DOHH2 (cell line): Measurements from ENCODE around the gene KIF26B.

Source experiments
- H3F3A ChIP-seq: fragments of 200-600 bp; sonication (generic), shearing (Covaris generic); 2 replicates; pipeline ENCODE4 v1.6.0; 2016; ENCODE audit warnings: antibody characterized with exemption, mild to moderate bottlenecking; ENCODE audit not compliant: control insufficient read depth, insufficient read depth
- H3K27ac ChIP-seq: fragments of 200-600 bp; sonication (generic); 2 replicates; pipeline ENCODE4 v1.5.1; 2014; ENCODE audit warnings: low read depth, mild to moderate bottlenecking, low read length, moderate library complexity
- H3K27me3 ChIP-seq: fragments of 200-600 bp; sonication (generic); 2 replicates; pipeline ENCODE4 v1.6.1; 2014; ENCODE audit warnings: mild to moderate bottlenecking, low read length, mixed read lengths; ENCODE audit not compliant: control insufficient read depth
- H3K36me3 ChIP-seq: fragments of 200-600 bp; sonication (generic); 2 replicates; pipeline ENCODE4 v1.6.1; 2014; ENCODE audit warnings: mild to moderate bottlenecking, low read length, moderate library complexity, mixed read lengths; ENCODE audit not compliant: control insufficient read depth
- H3K4me1 ChIP-seq: fragments of 200-600 bp; sonication (generic); 2 replicates; pipeline ENCODE4 v1.6.1; 2014; ENCODE audit warnings: mild to moderate bottlenecking, low read length, mixed read lengths; ENCODE audit not compliant: control insufficient read depth
- H3K4me2 ChIP-seq: fragments of 200-600 bp; sonication (generic); 2 replicates; pipeline ENCODE4 v1.6.0; 2014; ENCODE audit warnings: mild to moderate bottlenecking, low read length, moderate library complexity
- H3K4me3 ChIP-seq: fragments of 200-600 bp; sonication (generic); 2 replicates; pipeline ENCODE4 v1.5.1; 2014; ENCODE audit warnings: mild to moderate bottlenecking, low read length, mixed read lengths
- H3K79me2 ChIP-seq: fragments of 200-600 bp; sonication (generic); 2 replicates; pipeline ENCODE4 v1.6.1; 2014; ENCODE audit warnings: mild to moderate bottlenecking, low read length, mixed read lengths; ENCODE audit not compliant: control insufficient read depth
- H3K9me2 ChIP-seq: fragments of 200-600 bp; sonication (generic); replicated peaks from 2 replicates; pipeline ENCODE4 v1.6.1; 2014; ENCODE audit warnings: mild to moderate bottlenecking, low read length, mixed read lengths; ENCODE audit not compliant: control insufficient read depth
- H3K9me3 ChIP-seq: fragments of 200-600 bp; sonication (generic); 2 replicates; pipeline ENCODE4 v1.6.1; 2014; ENCODE audit warnings: antibody characterized with exemption, low read length, mixed read lengths; ENCODE audit not compliant: control insufficient read depth, insufficient read depth
- H4K20me1 ChIP-seq: fragments of 200-600 bp; sonication (generic); 2 replicates; pipeline ENCODE4 v1.6.0; 2014; ENCODE audit warnings: low read depth, mild to moderate bottlenecking, antibody characterized with exemption, low read length, moderate library complexity; ENCODE audit not compliant: control insufficient read depth, insufficient read depth
- EZH2phosphoT487 ChIP-seq: fragments of 200-600 bp; sonication (generic); IDR thresholded peaks from 2 replicates; pipeline ENCODE4 v1.6.1; 2017; ENCODE audit warnings: borderline replicate concordance, mild to moderate bottlenecking, antibody characterized with exemption, low read length, moderate library complexity, mixed read lengths
- TF ChIP-seq, protein P1 (sequence below): fragments of 200-600 bp; sonication (generic); IDR thresholded peaks from one replicate; pipeline ENCODE4 v1.5.1; 2014; ENCODE audit warnings: antibody characterized with exemption, mild to moderate bottlenecking, low read depth, low read length; ENCODE audit not compliant: poor library complexity, severe bottlenecking

Gene KIF26B

DNA sequence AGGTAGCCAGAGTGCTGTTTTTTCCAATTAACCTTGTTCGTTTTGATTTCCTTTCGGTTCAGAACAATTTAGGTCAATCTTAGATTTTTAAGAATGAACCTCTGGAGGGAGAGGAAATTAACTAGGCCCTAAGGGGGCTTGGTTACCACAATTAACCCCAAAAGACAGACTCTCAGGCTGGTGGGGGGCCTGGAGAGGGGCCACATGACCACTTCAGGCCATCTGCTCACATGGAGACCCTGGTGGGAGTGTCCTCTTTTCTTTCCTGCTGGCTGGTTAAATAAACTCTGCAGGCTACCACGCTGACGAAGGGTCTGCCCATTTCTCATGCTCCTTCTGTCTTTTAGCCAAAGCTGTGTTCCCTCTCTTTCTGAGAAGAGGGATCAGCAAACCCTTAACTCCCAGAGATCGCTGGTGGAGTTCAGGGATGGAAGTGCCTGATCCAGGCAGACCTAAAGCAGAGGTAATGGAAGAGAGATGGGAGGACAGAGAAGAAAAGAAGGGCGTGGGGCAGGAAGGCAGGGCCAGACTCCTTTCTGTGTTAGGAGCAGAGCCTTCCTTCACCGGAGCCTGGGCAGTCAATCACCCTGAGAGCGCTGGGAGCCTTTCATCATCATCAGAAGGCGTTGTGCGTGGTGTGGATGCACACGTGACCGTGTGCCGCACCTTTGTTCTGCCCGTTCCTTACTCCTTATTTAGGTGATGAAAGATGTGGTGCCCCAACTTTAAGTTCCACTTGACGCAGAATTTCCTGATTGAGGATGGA lies 58.5 kb downstream of the KIF26B start:
- no peaks in the 10 kb centered on the region for H4K20me1 ChIP-seq
- H3K4me2 ChIP-seq: no peak overlapping the region
- no peaks in the 10 kb centered on the region for H3K27me3 ChIP-seq
- no peaks in the 10 kb centered on the region for H3K79me2 ChIP-seq
- no peaks in the 10 kb centered on the region for H3K9me3 ChIP-seq
- no peaks in the 10 kb centered on the region for H3K36me3 ChIP-seq
- H3K27ac ChIP-seq: no peak overlapping the region
- H3F3A ChIP-seq: no peaks in the 10 kb centered on the region
- no peak for TF ChIP-seq EZH2phosphoT487
- TF ChIP-seq, protein P1, sequence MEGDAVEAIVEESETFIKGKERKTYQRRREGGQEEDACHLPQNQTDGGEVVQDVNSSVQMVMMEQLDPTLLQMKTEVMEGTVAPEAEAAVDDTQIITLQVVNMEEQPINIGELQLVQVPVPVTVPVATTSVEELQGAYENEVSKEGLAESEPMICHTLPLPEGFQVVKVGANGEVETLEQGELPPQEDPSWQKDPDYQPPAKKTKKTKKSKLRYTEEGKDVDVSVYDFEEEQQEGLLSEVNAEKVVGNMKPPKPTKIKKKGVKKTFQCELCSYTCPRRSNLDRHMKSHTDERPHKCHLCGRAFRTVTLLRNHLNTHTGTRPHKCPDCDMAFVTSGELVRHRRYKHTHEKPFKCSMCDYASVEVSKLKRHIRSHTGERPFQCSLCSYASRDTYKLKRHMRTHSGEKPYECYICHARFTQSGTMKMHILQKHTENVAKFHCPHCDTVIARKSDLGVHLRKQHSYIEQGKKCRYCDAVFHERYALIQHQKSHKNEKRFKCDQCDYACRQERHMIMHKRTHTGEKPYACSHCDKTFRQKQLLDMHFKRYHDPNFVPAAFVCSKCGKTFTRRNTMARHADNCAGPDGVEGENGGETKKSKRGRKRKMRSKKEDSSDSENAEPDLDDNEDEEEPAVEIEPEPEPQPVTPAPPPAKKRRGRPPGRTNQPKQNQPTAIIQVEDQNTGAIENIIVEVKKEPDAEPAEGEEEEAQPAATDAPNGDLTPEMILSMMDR: no peak
- H3K9me2 ChIP-seq: no peaks in the 10 kb centered on the region
- H3K4me1 ChIP-seq: no peaks in the 10 kb centered on the region
- no peak overlapping the region for H3K4me3 ChIP-seq

DNA sequence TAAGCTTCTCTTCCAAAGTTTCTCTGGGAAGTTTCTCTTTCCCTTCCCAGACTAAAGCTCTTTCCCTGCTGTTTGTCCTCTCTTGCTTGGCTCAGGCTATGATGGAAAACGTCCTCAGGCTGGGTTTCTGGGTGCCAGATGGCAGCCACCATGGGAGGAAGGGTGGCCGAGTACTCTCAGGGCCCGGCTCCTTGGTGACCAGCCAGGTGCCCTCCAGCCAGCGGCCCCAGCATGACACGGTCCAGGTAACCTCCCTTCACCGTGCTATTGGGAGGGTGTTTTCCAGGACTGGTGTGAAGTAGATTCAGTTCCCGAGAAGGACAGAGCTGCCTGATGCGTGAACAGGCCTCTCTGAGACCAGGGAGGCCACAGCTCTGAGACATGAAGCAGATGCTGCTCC lies 60.3 kb downstream of the KIF26B start:
- no peaks in the 10 kb centered on the region for H3K79me2 ChIP-seq
- no peak overlapping the region for H3K4me3 ChIP-seq
- H3K36me3 ChIP-seq: no peaks in the 10 kb centered on the region
- no peak overlapping the region for H3K4me2 ChIP-seq
- H3K27ac ChIP-seq: no peak overlapping the region
- H3K9me3 ChIP-seq: no peaks in the 10 kb centered on the region
- no peaks in the 10 kb centered on the region for H4K20me1 ChIP-seq
- H3K4me1 ChIP-seq: no peaks in the 10 kb centered on the region
- TF ChIP-seq, protein P1: no peak
- TF ChIP-seq EZH2phosphoT487: no peak
- H3K9me2 ChIP-seq: no peaks in the 10 kb centered on the region
- H3F3A ChIP-seq: no peaks in the 10 kb centered on the region
- no peaks in the 10 kb centered on the region for H3K27me3 ChIP-seq

DNA sequence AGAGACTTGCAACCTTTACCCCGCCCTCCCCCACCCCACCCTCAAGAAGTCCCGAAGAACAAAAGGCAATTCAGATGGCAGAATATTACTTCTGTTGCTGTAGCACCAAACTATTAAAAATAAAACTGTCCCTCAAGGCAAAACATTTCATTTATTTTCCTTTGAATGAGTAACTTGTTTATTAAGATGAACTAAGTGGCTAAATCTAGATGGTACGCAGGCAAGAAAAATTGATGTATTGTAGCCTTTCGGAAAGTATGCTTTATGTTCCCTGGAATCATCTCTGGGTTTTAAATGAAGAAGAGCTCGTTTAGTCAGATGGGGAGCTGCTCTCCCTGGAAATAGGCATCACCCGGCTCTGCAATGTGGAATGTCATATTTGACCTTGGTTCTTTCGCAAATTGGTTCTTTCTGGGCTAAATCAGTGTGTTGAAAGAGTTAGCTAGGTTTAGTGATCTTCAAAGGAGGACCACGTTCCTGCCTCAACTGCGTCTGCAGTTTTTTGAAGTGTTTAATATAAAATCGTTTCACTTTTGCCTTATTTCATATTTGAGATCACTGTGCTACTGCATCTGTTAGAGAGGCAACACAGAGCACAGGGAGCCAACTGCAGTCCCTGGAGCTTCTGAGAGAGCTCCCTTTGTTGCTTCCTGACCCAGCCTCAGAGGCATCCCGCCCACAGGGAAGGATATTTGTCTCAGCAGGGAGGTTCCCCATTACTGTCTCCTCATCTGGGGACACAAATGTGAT lies 61.8 kb downstream of the KIF26B start:
- H3K4me1 ChIP-seq: no peaks in the 10 kb centered on the region
- no peaks in the 10 kb centered on the region for H3K9me3 ChIP-seq
- H3K27ac ChIP-seq: no peak overlapping the region
- TF ChIP-seq, protein P1: no peak
- no peak for TF ChIP-seq EZH2phosphoT487
- no peak overlapping the region for H3K4me2 ChIP-seq
- H3K27me3 ChIP-seq: no peaks in the 10 kb centered on the region
- no peaks in the 10 kb centered on the region for H3K9me2 ChIP-seq
- H4K20me1 ChIP-seq: no peaks in the 10 kb centered on the region
- H3K79me2 ChIP-seq: no peaks in the 10 kb centered on the region
- no peaks in the 10 kb centered on the region for H3F3A ChIP-seq
- no peaks in the 10 kb centered on the region for H3K36me3 ChIP-seq
- H3K4me3 ChIP-seq: no peak overlapping the region
